IPS-18a (cell line): ENCODE measurements around the gene PRKAR1B.

Experiments
- H3K27ac ChIP-seq: one replicate; pipeline ENCODE4 v1.5.1; 2013; ENCODE audit warnings: low read length
- H3K27me3 ChIP-seq: one replicate; pipeline ENCODE4 v1.6.1; 2013; ENCODE audit warnings: mild to moderate bottlenecking, low read length; ENCODE audit not compliant: control insufficient read depth, insufficient read depth
- H3K36me3 ChIP-seq: one replicate; pipeline ENCODE4 v1.6.1; 2013; ENCODE audit warnings: low read depth, low read length; ENCODE audit not compliant: control insufficient read depth
- H3K4me1 ChIP-seq: one replicate; pipeline ENCODE4 v1.6.1; 2013; ENCODE audit warnings: low read depth, low read length; ENCODE audit not compliant: control insufficient read depth
- H3K4me3 ChIP-seq: one replicate; pipeline ENCODE4 v1.5.1; 2013; ENCODE audit warnings: low read length
- H3K9ac ChIP-seq: one replicate; pipeline ENCODE4 v1.6.1; 2013; ENCODE audit warnings: mild to moderate bottlenecking, low read length, moderate library complexity
- H3K9me3 ChIP-seq: one replicate; pipeline ENCODE4 v1.6.1; 2013; ENCODE audit warnings: low read depth, low read length; ENCODE audit not compliant: control insufficient read depth

Gene PRKAR1B

GRCh38 chr7:681551-682307, 45.4 kb downstream of the PRKAR1B start:
- H3K4me3 ChIP-seq = no peak overlapping the region
- no peak overlapping the region for H3K9ac ChIP-seq
- no peaks in the 10 kb centered on the region for H3K4me1 ChIP-seq
- H3K9me3 ChIP-seq = peaks cover 4% of the 10 kb centered on the region
- no peak overlapping the region for H3K27ac ChIP-seq
- no peaks in the 10 kb centered on the region for H3K27me3 ChIP-seq
- H3K36me3 ChIP-seq = peaks cover 20% of the 10 kb centered on the region

- peaks cover 20% of the 10 kb centered on the region for H3K36me3 ChIP-seq
- H3K27ac ChIP-seq = no peak overlapping the region
- no peak overlapping the region for H3K4me3 ChIP-seq
- no peaks in the 10 kb centered on the region for H3K27me3 ChIP-seq
- no peaks in the 10 kb centered on the region for H3K4me1 ChIP-seq
- H3K9me3 ChIP-seq = peaks cover 3% of the 10 kb centered on the region
- no peak overlapping the region for H3K9ac ChIP-seq
These were observed 46.5 kb downstream of the PRKAR1B start for GRCh38 chr7:680411-681127.

- Histone ChIP-seq H3K4me3 (no peak overlapping the region), H3K9me3 (no peaks in the 10 kb centered on the region), H3K9ac (no peak overlapping the region), H3K4me1 (no peaks in the 10 kb centered on the region), H3K36me3 (peaks cover 20% of the 10 kb centered on the region), H3K27ac (no peak overlapping the region), H3K27me3 (no peaks in the 10 kb centered on the region)
These were observed 50.1 kb downstream of the PRKAR1B start for GRCh38 chr7:676972-677385.

GRCh38 chr7:676246-676971, 50.7 kb downstream of the PRKAR1B start:
- Histone ChIP-seq H3K9me3 (no peaks in the 10 kb centered on the region), H3K27ac (no peak overlapping the region), H3K36me3 (peaks cover 20% of the 10 kb centered on the region), H3K27me3 (no peaks in the 10 kb centered on the region), H3K4me3 (no peak overlapping the region), H3K4me1 (no peaks in the 10 kb centered on the region), H3K9ac (no peak overlapping the region)

GRCh38 chr7:674454-675410, 52.3 kb downstream of the PRKAR1B start:
- Histone ChIP-seq H3K4me3 (no peak overlapping the region), H3K27me3 (no peaks in the 10 kb centered on the region), H3K9me3 (no peaks in the 10 kb centered on the region), H3K36me3 (peaks cover 12% of the 10 kb centered on the region), H3K9ac (no peak overlapping the region), H3K4me1 (no peaks in the 10 kb centered on the region), H3K27ac (no peak overlapping the region)

GRCh38 chr7:673681-674453, 53.2 kb downstream of the PRKAR1B start:
- no peaks in the 10 kb centered on the region for H3K27me3 ChIP-seq
- H3K9ac ChIP-seq = no peak overlapping the region
- peaks cover 4% of the 10 kb centered on the region for H3K36me3 ChIP-seq
- no peaks in the 10 kb centered on the region for H3K9me3 ChIP-seq
- no peak overlapping the region for H3K4me3 ChIP-seq
- H3K27ac ChIP-seq = no peak overlapping the region
- H3K4me1 ChIP-seq = no peaks in the 10 kb centered on the region

GRCh38 chr7:672891-673290, 54.2 kb downstream of the PRKAR1B start:
- peaks cover 4% of the 10 kb centered on the region for H3K36me3 ChIP-seq
- no peak overlapping the region for H3K4me3 ChIP-seq
- H3K27ac ChIP-seq = no peak overlapping the region
- H3K27me3 ChIP-seq = no peaks in the 10 kb centered on the region
- H3K9me3 ChIP-seq = no peaks in the 10 kb centered on the region
- H3K4me1 ChIP-seq = no peaks in the 10 kb centered on the region
- H3K9ac ChIP-seq = no peak overlapping the region

GRCh38 chr7:671415-672042, 55.6 kb downstream of the PRKAR1B start:
- Histone ChIP-seq H3K27ac (no peak overlapping the region), H3K36me3 (peaks cover 2% of the 10 kb centered on the region), H3K9ac (no peak overlapping the region), H3K27me3 (no peaks in the 10 kb centered on the region), H3K9me3 (no peaks in the 10 kb centered on the region), H3K4me3 (no peak overlapping the region), H3K4me1 (no peaks in the 10 kb centered on the region)

GRCh38 chr7:670501-671390, 56.3 kb downstream of the PRKAR1B start:
- H3K27me3 ChIP-seq = no peaks in the 10 kb centered on the region
- H3K9ac ChIP-seq = no peak overlapping the region
- H3K4me1 ChIP-seq = peaks cover 6% of the 10 kb centered on the region

More at GRCh38 chr7:670501-671390, 56.3 kb downstream of the PRKAR1B start:
- Histone ChIP-seq H3K27ac (no peak overlapping the region), H3K36me3 (peaks cover 3% of the 10 kb centered on the region), H3K9me3 (no peaks in the 10 kb centered on the region), H3K4me3 (no peak overlapping the region)
